Fibroblast of skin of scalp (primary cell): Measurements from ENCODE around the gene AK1.

Experiments
- DNase-seq: peaks from one replicate; pipeline ENCODE4 v3.0.0-alpha.2; 2013

AK1 gene

GRCh38 chr9:127816728-127817127, 60.7 kb downstream of the AK1 start:
- no peak for DNase-seq
